HFF-Myc (cell line): Measurements from ENCODE around the gene SEC14L5.

Source experiments
- DNase-seq: peaks from one replicate; pipeline ENCODE4 v3.0.0-alpha.2; 2011; ENCODE audit warnings: low read depth; ENCODE audit errors: extremely low read depth
- H3K4me3 ChIP-seq: replicated peaks from 2 replicates; pipeline ENCODE4 v1.5.1; 2011; ENCODE audit warnings: low read depth, mild to moderate bottlenecking, control low read depth, low read length
- TF ChIP-seq, protein P1 (sequence below): IDR thresholded peaks from 2 replicates; pipeline ENCODE4 v1.5.1; 2012; ENCODE audit warnings: mild to moderate bottlenecking, low read depth, low read length, control low read depth; ENCODE audit errors: missing control alignments

Gene SEC14L5

DNA sequence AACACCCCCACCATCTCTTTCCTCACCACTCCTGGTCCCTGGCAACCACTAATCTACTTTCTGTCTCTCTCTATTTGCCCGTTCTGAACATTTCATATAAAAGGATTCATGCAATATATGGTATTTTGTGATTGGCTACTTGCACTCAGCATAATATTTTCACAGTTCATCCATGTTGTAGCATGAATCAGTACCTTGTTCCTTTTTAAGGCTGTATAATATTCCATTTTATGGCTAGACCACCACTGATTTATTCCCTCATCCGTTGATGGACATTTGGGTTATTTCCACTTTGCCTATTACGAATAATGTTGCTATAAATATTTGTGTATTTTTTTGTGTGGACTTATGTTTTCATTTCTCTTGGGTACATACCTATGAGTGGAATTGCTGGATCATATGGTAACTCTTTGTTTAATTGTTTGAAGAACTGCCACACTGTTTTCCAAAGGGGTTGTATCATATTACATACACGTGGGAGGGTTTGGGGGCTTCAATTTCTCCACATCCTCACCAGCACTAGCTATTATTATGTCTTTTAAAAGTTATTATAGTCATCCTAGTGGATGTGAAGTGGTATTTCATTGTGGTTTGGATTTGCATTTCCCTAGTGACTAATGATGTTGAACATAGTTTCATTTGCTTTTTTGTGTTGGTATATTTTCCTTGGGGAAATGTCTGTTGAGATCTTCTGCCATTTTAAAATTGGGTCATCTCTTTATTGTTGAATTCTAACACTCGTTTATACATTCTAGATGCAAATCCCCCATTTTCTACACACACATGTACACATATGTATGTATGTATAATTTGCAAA is 26.3 kb downstream of the SEC14L5 start:
- no peak for DNase-seq
- TF ChIP-seq, protein P1, sequence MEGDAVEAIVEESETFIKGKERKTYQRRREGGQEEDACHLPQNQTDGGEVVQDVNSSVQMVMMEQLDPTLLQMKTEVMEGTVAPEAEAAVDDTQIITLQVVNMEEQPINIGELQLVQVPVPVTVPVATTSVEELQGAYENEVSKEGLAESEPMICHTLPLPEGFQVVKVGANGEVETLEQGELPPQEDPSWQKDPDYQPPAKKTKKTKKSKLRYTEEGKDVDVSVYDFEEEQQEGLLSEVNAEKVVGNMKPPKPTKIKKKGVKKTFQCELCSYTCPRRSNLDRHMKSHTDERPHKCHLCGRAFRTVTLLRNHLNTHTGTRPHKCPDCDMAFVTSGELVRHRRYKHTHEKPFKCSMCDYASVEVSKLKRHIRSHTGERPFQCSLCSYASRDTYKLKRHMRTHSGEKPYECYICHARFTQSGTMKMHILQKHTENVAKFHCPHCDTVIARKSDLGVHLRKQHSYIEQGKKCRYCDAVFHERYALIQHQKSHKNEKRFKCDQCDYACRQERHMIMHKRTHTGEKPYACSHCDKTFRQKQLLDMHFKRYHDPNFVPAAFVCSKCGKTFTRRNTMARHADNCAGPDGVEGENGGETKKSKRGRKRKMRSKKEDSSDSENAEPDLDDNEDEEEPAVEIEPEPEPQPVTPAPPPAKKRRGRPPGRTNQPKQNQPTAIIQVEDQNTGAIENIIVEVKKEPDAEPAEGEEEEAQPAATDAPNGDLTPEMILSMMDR = no peak
- no peak overlapping the region for H3K4me3 ChIP-seq

DNA sequence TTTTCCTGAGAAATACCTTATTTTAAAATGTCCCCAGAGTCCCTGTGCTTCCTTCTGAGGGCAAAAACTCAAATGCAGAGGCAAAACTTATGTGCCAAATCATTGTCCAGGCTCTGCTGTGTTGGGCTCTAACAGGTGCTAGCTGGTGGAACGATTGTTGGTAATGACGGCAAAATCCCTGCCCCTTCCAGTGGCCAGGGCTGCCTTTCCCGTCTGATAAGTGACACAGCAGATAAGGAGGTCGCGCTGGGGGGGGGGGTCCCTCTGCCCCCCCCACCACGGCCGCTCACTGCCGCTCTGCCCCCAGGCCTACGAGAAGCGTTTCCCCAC is 29.1 kb downstream of the SEC14L5 start:
- no peak overlapping the region for H3K4me3 ChIP-seq
- no peak for DNase-seq
- TF ChIP-seq, protein P1 = no peak

DNA sequence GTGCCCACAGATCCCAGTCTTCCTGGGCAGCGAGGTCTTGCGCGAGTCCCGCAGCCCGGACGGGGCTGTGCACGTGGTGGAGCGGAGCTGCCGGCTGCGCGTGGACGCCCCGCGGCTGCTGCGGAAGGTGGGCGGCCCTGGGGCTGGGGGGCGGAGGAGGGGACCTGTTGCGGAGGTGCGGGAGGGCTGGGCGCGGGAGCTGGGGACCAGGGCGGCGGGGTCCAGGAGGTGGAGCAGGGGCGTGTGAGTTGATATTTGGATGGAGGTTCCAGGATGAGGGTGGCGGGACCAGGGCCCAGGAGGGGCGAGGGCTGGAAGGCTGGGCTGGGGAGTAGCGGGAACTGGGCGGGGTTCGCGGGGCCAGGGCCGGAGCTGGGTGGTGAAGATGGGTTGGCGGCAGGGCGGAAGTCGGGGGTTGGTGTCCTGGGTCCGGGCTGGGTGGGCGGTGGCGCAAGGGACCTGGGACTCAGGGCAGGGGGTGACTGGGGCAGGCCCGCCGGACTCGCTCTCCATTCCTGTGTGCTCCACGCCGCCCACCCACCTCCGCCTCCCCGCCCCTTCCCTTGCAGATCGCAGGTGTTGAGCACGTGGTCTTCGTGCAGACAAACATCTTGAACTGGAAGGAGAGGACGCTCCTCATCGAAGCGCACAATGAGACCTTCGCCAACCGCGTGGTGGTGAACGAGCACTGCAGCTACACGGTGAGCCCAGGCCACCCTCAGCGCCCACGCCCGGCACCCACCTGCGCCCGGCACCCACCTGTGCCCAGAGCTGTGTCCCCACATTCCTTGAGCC is 29.6 kb downstream of the SEC14L5 start:
- DNase-seq = no peak
- TF ChIP-seq, protein P1 = no peak
- no peak overlapping the region for H3K4me3 ChIP-seq

DNA sequence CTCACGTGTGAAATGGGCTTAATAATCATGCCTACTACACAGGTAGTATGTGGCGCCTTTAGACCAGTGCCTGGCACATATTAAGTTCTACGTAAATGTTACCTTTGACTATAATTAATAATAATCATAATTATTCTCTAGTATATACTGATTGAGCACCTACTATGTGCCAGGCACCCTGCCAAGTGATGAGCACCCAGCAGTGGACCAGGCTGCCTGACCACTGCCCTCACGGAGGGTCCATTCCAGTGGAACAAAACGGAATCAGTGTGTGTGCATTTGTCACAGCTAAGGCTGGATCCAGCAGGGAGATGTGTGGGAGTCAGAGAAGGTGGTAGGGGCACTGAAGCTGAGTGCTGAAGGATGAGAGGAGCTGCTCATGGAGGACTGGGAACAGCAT is 30.5 kb downstream of the SEC14L5 start:
- no peak for DNase-seq
- no peak overlapping the region for H3K4me3 ChIP-seq
- TF ChIP-seq, protein P1 = no peak

DNA sequence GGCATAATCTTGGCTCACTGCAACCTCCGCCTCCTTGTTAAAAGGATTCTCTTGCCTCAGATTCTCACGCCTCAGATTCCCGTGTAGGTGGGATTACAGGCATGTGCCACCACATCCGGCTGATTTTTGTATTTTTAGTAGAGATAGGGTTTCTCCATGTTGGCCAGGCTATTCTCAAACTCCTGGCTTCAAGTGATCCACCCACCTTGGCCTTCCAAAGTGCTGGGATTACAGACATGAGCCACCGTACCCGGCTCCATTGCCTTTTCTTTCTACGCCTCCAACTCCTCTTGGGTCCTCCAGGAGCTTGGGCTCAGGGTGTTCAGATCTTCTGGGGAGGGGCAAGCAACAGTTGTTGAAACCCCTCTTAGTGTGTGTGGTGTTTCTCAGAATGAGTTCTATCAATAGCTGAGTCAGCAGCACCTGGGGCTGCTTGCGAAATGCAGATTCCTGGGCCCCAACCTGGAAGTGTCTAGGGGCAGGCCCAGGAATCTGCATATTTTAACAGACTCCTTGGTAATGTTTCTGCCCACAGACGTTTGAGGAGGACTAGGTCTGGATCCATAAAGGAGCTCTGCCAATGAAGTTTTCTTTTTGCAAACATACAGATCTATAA is 31.4 kb downstream of the SEC14L5 start:
- TF ChIP-seq, protein P1 = no peak
- no peak overlapping the region for H3K4me3 ChIP-seq
- DNase-seq = no peak

DNA sequence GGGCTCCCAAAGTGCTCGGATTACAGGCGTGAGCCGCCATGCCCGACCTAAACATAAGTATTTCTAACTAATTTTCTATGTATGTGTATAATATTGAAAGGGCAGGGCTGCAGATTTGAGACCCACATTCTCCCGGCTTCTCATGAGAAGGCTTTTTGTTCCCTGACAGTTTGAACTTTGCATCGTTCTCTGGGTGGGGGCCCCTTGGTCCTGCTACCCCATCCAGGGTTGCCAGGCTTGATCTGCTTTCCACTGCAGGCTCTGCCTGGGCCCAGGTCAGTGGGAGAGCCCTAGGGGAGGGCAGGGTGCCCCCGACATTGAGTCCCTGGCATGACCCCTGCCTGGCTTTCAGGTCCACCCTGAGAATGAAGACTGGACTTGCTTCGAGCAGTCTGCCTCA is 32.3 kb downstream of the SEC14L5 start:
- no peak for DNase-seq
- TF ChIP-seq, protein P1 = no peak
- H3K4me3 ChIP-seq = no peak overlapping the region
